ENCODE measurements around the gene GAB1. TPM values are rescaled to one million over a fixed set of nuclear protein-coding genes. Genes with fewer than 3 reads are reported as not detected.

The GAB1 gene
- total RNA-seq, 1 donor from 2014 or later: 30.2 TPM

- no peak for DNase-seq (ENCODE audit: low spot score)
These were observed 136.9 kb downstream of the GAB1 start for GRCh38 chr4:143473334-143474126.

DNA sequence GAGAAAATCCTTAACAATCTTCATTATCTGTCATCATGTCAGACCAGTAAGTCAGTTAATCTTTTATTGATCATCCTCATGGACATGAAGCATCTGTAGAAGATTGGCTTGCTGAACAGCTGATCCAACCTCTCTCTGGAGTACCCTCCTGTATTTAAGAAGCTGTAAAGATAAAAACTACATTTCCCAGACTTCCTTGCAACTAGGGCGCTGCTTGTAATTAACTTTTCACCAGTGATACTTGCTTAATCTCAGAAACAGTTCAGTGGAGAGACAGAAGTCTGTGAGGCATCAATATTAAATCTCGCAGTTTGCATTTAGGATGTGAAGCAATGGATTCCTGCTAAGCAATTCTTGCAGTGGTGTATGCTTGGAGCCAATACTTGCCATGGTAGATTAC lies 140.8 kb downstream of the GAB1 start:
- no peak for DNase-seq (ENCODE audit: low spot score)

- DNase-seq (ENCODE audit: low spot score): no peak
These were observed 144.7 kb downstream of the GAB1 start for GRCh38 chr4:143481361-143481760.

GRCh38 chr4:143482840-143483239 lies 146.2 kb downstream of the GAB1 start:
- no peak for DNase-seq (ENCODE audit: low spot score)

- no peak for DNase-seq (ENCODE audit: low spot score)
These were observed 149.6 kb downstream of the GAB1 start for GRCh38 chr4:143486314-143486713.

DNA sequence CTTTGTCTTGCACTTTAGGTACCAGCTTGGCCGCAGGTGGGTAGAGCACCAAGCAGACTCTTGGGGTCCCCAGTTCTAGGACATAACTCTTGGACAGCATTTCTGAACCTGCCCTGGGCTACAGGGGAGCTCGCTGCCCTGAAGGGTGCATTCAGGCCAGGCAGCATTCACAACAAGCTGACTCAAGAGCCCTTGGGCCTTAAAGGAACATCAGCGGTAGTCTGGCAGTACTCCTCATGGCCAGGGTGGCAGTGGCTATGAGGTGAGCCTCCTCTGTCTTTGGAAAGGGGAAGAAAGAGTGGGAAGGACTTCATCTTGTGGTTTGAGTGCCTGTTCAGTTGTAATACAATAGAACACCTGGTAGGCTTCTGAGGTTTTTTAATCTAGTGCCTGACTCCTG lies 152.0 kb downstream of the GAB1 start:
- DNase-seq (ENCODE audit: low spot score): no peak

GRCh38 chr4:143489106-143489505 lies 152.4 kb downstream of the GAB1 start:
- no peak for DNase-seq (ENCODE audit: low spot score)

DNA sequence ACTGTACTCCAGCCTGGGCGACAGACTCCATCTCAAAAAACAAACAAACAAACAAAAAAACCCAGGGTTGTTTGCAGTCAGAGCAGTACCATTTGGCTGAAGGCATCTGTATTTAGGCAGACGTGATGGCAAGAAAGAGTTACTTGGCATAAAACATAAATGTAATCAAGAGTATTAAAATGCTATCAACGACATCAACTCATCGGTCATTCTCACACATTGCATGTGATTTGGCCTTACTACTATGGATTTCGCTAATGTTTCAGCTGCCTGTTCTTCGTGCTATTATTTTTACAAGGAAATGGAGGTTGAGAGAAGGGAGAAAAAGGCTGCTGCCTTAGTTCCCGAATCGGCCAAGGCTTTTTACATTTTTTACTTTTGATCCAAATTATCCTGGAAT lies 161.3 kb downstream of the GAB1 start:
- DNase-seq (ENCODE audit: low spot score): no peak

DNA sequence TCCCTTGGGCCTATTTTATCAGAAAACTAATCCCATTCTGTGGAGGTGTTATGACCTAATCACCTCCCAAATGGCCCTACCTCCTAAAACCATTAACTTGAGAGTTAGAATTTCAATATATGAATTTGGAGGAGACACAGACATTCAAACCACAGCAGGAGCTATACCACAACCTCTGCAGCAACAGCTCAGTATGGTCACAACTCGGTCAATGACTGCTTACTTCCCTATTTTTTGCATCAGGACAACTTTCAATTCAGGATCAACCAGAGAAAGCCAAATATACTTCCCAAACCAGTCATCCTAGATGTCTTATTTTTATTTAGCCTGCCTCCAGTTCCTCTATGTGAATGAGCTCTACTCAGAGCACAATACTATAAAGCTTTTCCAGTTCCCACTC lies 165.6 kb downstream of the GAB1 start:
- DNase-seq (ENCODE audit: low spot score): no peak

DNA sequence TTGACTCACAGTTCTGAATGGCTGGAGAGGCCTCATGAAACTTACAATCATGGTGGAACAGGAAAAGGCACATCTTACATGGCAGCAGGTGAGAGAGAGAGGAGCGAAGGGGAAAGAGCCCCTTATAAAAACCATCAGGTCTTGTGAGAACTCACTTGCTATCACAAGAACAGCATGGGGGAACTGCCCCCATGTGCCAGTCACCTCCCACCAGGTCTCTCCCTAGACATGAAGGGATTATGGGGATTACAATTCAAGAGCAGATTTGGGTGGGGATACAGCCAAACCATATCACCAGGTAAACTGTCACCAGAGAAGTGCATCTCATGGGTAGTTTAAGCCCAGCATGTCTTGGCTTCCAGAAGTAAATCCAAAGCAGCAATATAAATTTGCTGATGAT lies 169.4 kb downstream of the GAB1 start:
- no peak for DNase-seq (ENCODE audit: low spot score)

- DNase-seq (ENCODE audit: low spot score): no peak
These were observed 175.2 kb downstream of the GAB1 start for GRCh38 chr4:143511906-143512305.

GRCh38 chr4:143512978-143513313 lies 176.3 kb downstream of the GAB1 start:
- DNase-seq (ENCODE audit: low spot score): no peak

- peak; percentile 98 for DNase-seq (ENCODE audit: low spot score)
These were observed 176.9 kb downstream of the GAB1 start, which contains the start of gene SMARCA5 for GRCh38 chr4:143513314-143514168. Gene SMARCA5 (plus strand): TSS chr4:143513702. CDS start chr4:143513925, 223 bp downstream.

DNA sequence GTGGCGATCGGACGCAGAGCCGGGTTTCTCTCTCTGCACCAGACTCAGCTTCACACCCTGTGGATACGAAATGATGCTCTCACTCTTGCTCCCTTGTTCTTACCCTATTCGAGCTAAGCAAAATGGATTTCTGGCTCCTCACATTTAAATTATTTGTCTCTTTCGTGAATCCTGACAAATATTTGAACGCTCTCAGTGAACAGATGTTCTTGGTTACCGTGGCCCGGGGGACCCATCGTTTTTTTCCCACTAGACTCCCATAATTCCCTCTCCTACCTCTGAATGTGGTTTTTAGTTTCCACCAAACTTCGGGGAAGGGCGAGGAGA lies 177.5 kb downstream of the GAB1 start:
- no peak for DNase-seq (ENCODE audit: low spot score)

- DNase-seq (ENCODE audit: low spot score): no peak
These were observed 177.8 kb downstream of the GAB1 start for GRCh38 chr4:143514497-143514896.

DNA sequence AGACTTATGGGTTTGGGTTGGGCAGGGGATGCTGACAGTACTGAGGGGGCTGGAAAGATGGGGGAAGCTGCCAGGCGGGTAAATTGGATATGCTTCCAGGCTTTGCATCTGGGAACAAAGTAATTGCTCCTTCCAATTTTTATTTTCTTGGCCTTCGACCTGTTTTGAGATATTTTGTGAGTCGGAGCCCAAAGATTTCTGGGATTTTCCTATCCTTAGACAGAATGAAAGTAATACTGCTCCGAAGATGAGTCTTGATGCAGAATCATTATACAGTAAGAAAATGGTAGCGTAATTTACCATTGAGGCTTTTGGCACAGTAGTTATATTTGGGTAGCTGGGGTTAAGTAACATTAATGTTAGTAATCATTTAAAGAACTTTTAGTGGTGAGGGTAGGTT lies 178.2 kb downstream of the GAB1 start:
- no peak for DNase-seq (ENCODE audit: low spot score)

DNA sequence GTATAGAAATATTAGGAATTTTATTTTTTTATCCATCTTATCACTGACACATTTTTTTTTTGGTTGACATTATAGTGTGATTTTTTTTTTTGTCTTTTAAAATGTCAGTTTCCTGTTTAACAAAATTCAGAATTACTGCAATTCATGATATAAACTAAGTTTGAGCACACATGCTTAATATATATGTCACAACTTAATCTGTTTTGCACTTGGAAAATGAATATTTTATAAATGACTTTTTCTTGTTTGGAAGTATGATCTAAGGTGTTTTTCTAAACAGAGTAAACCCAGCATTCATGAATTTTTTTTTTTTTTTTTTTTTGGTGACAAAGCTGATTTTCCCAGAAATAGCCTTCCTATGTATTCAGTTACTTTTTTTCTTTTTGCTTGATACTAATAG lies 179.2 kb downstream of the GAB1 start:
- no peak for DNase-seq (ENCODE audit: low spot score)

DNA sequence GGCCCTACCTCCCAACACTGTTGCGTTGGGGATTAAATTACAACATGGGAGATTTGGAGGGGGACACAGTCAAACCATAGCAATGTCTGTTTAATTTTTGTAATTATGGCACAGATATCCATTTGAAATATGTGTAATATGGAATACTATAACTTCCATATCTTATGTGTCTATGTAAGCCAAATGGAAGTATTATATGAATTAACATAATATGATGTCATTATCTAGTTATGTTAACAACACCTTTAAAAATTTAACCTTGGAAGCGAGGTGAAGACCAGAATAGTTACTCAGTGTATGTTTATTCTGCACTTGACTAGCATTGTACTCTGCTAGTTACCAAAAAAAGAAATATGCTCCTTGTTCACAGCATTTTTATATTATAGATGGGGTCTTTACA lies 181.1 kb downstream of the GAB1 start:
- DNase-seq (ENCODE audit: low spot score): no peak
